T-helper 17 cell (primary cell): Measurements from ENCODE around the gene DIP2C. TPM values are rescaled to one million over a fixed set of nuclear protein-coding genes. Genes with fewer than 3 reads are reported as not detected.

Source experiments
- ATAC-seq: fragments of 150-1000 bp; cut with Tn5 transposase; 2 replicates; pipeline ENCODE4 v1.10.0; 2021; ENCODE audit warnings: mild to moderate bottlenecking, moderate library complexity
- DNase-seq, 3 donors: peaks; one replicate each; pipeline versions ENCODE4 v3.0.0 to v3.0.0-alpha.2; 2020 to 2021
- H3K9me3 ChIP-seq: one replicate; pipeline ENCODE4 v1.7.0; 2013; ENCODE audit warnings: low read length, mild to moderate bottlenecking; ENCODE audit not compliant: control insufficient read depth, poor library complexity, severe bottlenecking
- H3K27ac Mint-ChIP-seq: one replicate; pipeline ENCODE4 v1.8.0; 2022; ENCODE audit warnings: mild to moderate bottlenecking, moderate library complexity, mixed read lengths
- H3K27me3 Mint-ChIP-seq: one replicate; pipeline ENCODE4 v1.8.0; 2022; ENCODE audit warnings: mixed read lengths
- H3K36me3 Mint-ChIP-seq: one replicate; pipeline ENCODE4 v1.8.0; 2022; ENCODE audit warnings: low read depth, mixed read lengths
- H3K4me1 Mint-ChIP-seq: one replicate; pipeline ENCODE4 v1.8.0; 2022; ENCODE audit warnings: mild to moderate bottlenecking, mixed read lengths
- H3K4me3 Mint-ChIP-seq: one replicate; pipeline ENCODE4 v1.8.0; 2022; ENCODE audit warnings: mild to moderate bottlenecking, moderate library complexity, mixed read lengths
- total RNA-seq, 4 donors: library from RNA in 2 of 4; stranded (reverse) in 2 of 4; gene quantifications; one replicate each; pipeline ENCODE4 v1.2.3 and lab custom pipeline; 2022 to 2026

DIP2C gene
- total RNA-seq, 2 donors from 2014 or later = 4.1 to 6.0 TPM

DNA sequence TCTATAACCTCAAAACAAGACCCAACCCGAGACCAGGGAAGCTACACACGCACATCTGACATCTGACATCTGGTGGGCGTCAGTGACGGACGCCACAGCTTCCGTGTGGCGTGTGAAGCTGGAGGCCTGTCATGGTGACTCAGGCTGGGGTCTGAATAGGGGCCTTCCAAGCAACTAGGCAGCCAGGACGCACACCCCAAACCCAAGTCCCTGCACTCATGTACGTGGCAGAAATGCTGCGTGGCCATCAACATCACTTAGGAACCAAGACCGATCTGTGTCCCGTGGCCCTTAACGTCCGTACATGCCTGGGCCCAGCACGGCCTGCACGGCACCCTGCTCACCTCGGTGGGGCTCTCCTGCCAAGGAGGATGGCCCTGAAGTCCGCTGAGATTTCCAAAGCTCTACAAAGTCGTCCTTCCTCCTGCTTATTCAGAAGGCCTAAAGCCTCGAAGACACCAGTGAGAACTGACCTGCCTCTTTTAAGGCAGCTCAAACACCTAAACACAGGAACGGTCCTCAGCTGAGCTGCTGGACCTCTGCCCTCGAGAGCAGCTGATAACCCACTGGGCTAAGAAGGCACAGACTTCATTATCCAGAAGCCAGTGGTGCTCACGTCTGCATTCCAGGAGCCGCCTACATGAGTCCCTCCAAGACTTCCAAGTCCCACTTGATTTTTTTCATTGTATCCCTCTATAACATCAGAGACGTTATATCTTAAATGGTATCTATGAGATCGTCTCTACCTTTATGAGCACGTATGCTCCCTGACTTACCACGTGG, 82.5 kb downstream of the DIP2C start:
- DNase-seq (no peak), ATAC-seq (no peak)
- Mint-ChIP-seq H3K27me3 (peaks cover 24% of the 10 kb centered on the region), H3K27ac (no peak overlapping the region), H3K4me1 (peaks cover 8% of the 10 kb centered on the region), H3K4me3 (no peak overlapping the region), H3K36me3 (peaks cover 2% of the 10 kb centered on the region)
- H3K9me3 ChIP-seq = no peaks in the 10 kb centered on the region

DNA sequence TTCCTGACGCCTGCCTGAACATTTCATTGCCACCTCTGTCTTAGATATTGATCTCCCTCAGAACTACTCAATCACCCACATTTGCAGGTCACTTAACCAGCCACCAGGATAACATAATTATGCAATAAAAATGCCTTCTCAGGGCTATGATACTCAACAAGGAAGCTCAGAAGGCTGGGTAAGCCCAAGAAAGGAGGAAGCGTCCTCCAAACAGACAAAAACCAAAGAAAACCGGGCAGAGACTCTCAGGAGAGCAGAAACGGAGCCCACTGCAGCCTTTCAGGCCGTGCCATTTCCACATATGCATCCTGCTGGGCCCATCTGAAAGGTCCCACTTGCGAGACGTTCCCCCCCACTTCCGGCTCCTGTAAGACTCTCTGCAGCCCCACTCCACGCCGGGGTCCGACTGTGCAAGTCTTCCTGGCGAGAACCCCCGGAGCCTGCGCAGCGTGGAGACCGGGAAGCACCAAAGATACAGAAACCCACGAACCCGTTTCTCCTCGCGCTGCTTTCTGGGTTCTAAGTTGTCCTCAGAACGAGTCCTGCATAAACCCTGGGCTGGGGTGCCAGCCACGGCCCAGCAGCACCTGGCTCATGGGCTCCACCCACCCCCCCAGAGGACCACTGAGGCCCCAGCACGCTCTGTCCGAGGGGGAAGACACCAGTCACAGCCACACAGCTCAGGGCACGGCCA, 83.7 kb downstream of the DIP2C start:
- H3K9me3 ChIP-seq = no peaks in the 10 kb centered on the region
- DNase-seq (no peak), ATAC-seq (no peak)
- H3K36me3 Mint-ChIP-seq = peaks cover 2% of the 10 kb centered on the region
- H3K27ac Mint-ChIP-seq = no peak overlapping the region
- peaks cover 15% of the 10 kb centered on the region for H3K27me3 Mint-ChIP-seq
- H3K4me3 Mint-ChIP-seq = no peak overlapping the region
- H3K4me1 Mint-ChIP-seq = peaks cover 6% of the 10 kb centered on the region

DNA sequence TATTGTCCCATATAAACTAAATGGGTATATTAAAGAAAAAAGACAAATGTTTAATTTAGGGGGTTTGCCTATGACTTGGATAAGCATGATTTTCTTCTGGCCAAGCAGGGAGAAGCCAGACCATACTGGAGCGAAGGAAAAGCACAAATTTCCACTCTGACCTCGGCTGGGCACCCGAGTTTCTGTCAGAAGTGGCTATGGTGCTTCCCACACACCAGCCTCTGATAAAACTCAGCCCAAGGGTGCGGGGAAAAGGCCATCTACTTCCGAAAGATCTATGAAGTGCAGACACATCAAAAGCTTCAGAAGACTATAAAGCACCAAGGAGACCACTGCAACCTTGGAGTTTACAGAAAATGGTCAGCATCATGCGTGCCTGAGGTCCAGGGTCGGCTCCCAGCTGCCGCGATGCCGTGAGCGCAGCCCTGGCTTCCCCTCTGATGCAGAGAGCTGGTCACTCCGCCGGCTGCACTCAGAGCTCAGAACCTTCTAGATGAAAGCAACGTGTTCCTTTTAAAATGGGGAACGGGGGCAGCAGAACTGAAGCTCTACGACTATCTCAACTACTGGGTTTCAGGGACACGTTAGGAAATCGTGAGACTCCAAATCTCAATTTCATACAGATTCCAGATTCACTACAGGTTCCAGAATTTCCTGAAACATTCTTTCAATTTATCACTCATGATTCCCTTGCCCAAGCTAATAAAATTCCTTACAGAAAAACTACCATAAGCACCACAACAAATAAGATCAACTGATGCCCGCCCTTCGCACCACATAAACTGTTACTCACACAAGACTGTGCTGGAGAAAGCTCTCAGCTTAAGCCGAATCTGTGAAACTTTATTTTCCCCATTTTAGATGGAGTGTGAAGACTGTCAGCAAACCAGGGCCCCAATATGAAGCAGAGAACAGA, 84.5 kb downstream of the DIP2C start:
- Mint-ChIP-seq H3K27me3 (peaks cover 12% of the 10 kb centered on the region), H3K4me3 (no peak overlapping the region), H3K36me3 (peaks cover 2% of the 10 kb centered on the region), H3K4me1 (peaks cover 4% of the 10 kb centered on the region), H3K27ac (no peak overlapping the region)
- H3K9me3 ChIP-seq = no peaks in the 10 kb centered on the region
- DNase-seq (no peak), ATAC-seq (no peak)

DNA sequence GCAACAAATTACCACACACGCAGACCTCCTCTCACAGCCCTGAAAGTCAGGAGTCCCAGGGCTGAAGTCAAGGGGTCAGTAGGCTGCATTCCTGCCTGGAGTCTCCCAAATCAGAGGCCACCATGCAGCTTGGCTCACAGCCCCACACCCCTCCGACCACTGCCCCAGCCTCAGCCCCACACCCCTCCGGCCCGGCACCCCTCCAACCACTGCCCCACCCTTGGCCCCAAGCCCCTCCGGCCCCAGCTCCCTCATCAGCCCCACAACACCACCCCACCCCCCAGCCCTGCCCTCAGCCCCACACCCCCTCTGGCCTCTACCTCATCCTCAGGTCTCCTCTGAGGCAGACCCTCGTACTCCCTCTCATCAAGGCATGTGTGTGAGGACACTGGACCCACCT, 85.7 kb downstream of the DIP2C start:
- Mint-ChIP-seq H3K27me3 (peaks cover 17% of the 10 kb centered on the region), H3K36me3 (peaks cover 2% of the 10 kb centered on the region), H3K27ac (no peak overlapping the region), H3K4me1 (peaks cover 4% of the 10 kb centered on the region), H3K4me3 (no peak overlapping the region)
- no peak for ATAC-seq
- no peaks in the 10 kb centered on the region for H3K9me3 ChIP-seq
- DNase-seq = no peak

DNA sequence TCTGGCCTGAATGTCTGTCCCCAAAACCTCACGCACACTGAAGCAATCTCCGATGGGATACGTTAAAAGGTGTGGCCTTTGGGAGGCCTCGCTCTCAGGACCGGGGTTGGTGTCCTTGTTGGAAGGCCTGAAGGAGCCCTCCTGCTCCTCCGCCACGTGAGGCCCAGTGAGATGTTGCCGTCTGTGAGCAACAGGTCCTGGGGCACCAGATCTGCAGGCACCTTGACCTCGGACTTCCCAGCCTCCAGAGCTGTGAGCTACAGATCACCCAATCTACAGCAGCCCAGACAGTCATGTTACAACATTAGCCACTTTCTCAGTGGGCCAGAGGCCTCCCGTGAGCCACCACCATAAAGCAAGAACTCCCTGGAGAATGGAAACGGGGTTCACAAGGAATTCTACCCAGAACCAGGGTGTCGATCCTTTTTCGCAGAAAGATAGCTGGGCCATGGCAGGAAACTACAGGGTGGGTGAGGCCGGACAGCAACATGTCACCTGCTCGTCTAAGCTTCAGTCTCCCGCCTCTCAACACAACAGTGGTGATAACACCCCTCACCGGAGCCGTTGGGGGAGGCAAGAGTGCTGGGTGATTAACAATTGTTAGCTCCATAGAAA, 87.0 kb downstream of the DIP2C start:
- DNase-seq (no peak), ATAC-seq (no peak)
- Mint-ChIP-seq H3K27ac (no peak overlapping the region), H3K36me3 (peaks cover 2% of the 10 kb centered on the region), H3K4me3 (no peak overlapping the region), H3K4me1 (peaks cover 4% of the 10 kb centered on the region), H3K27me3 (peaks cover 20% of the 10 kb centered on the region)
- H3K9me3 ChIP-seq = no peaks in the 10 kb centered on the region

DNA sequence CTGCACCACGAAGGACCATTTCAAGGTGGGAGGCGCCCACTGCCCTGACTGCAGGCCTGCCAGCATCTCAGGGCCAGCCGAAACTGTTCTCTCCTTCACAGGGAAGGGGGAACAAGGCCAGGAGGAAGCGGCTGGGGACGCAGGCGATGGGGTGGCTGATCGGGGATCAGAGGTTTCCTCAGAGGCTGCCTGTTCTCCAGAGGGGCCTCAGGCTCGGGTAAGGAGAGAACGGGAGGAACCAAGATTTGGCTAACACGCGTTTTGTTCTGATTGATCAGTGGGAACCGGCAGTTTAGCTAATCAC, 87.9 kb downstream of the DIP2C start:
- H3K9me3 ChIP-seq = no peaks in the 10 kb centered on the region
- peaks cover 2% of the 10 kb centered on the region for H3K36me3 Mint-ChIP-seq

DNA sequence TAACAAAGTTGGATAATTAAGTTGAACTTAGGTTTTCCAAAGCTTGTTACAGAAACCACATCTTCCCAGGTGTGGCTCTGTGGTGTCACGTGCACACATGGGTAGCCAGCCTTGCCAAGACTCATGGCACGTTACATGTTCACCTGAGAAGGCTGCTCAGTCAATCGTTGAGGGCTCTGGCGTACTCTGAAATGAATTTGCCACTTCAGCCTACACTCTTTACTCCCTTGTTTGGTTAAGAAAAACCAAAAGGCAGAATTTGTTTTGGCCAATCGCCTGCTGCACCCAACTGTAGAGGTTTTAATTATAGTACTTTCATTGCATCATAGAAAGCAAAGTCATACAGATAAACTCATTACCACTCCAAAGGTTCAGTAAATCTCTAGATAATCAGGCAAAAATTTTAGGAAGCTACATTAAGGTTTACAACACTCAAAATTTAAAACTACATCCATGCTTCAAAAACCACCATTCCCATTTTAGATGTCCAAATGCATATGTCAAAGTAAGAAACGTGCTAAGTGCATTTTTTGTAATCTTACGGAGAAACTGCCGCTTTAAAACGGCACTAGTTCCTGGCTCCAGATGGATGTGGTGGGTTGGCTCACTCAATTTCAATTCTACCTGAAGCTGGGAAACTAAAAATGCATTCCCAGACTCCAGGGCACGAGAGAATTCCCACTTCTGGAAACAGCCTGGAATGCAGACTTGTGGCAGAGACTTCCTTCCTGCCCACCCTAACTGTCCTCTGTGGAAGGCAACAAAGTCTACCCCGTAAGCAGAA, 88.4 kb downstream of the DIP2C start:
- H3K27me3 Mint-ChIP-seq = peaks cover 20% of the 10 kb centered on the region
- no peak overlapping the region for H3K27ac Mint-ChIP-seq

More for the DNA sequence above, 87.9 kb downstream of the DIP2C start:
- Mint-ChIP-seq H3K27me3 (peaks cover 20% of the 10 kb centered on the region), H3K4me3 (no peak overlapping the region), H3K27ac (no peak overlapping the region), H3K4me1 (peaks cover 4% of the 10 kb centered on the region)
- ATAC-seq (no peak), DNase-seq (no peak)

DNA sequence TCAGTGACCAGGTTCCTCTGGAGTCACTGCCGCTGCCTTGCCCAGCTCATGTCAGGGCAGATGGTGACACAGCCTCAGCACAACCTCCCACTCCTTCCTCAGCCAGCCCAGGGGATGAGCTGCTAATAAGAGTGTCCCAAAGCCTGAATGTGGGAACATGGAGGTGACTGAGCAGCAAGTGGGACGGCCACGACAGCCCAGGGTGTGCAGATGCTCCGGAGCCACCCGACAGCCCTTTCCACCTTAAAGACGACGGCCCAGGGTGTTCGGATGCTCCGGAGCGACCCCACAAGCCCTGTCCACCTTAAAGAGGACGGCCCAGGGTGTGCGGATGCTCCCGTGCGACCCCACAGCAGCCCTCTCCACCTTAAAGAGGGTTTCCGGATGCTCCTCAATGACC, 89.2 kb downstream of the DIP2C start:
- no peak overlapping the region for H3K4me3 Mint-ChIP-seq
- H3K4me1 Mint-ChIP-seq = peaks cover under 1% of the 10 kb centered on the region
- peaks cover 15% of the 10 kb centered on the region for H3K27me3 Mint-ChIP-seq
- ATAC-seq (no peak), DNase-seq (no peak)
- H3K36me3 Mint-ChIP-seq = peaks cover 2% of the 10 kb centered on the region
- H3K9me3 ChIP-seq = no peaks in the 10 kb centered on the region
- H3K27ac Mint-ChIP-seq = no peak overlapping the region

More for the DNA sequence above, 88.4 kb downstream of the DIP2C start:
- Mint-ChIP-seq H3K36me3 (peaks cover 2% of the 10 kb centered on the region), H3K4me1 (peaks cover 4% of the 10 kb centered on the region), H3K4me3 (no peak overlapping the region)
- ATAC-seq (no peak), DNase-seq (no peak)
- no peaks in the 10 kb centered on the region for H3K9me3 ChIP-seq

DNA sequence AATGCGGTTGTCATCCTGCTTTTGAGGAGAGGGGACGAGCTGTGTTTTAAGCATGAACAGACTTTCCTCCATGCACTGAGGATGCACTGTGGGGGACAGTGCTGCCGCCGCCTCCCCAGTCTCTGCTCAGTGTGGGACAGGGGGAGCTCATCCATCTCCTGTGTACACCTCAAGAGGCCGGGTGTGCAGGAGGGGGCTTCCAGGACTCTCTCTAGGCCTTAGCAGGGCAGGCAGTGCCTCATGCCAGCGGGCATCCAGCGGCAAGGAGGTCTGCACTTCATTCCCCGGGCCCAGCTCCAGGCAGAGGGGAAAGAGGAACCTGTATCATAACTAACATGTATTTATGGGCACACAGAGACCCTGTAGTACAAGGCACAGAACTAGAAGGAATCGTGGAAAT, 89.7 kb downstream of the DIP2C start:
- DNase-seq (no peak), ATAC-seq (no peak)
- Mint-ChIP-seq H3K36me3 (peaks cover 2% of the 10 kb centered on the region), H3K4me1 (no peaks in the 10 kb centered on the region), H3K27me3 (peaks cover 12% of the 10 kb centered on the region), H3K4me3 (no peak overlapping the region), H3K27ac (no peak overlapping the region)
- no peaks in the 10 kb centered on the region for H3K9me3 ChIP-seq

DNA sequence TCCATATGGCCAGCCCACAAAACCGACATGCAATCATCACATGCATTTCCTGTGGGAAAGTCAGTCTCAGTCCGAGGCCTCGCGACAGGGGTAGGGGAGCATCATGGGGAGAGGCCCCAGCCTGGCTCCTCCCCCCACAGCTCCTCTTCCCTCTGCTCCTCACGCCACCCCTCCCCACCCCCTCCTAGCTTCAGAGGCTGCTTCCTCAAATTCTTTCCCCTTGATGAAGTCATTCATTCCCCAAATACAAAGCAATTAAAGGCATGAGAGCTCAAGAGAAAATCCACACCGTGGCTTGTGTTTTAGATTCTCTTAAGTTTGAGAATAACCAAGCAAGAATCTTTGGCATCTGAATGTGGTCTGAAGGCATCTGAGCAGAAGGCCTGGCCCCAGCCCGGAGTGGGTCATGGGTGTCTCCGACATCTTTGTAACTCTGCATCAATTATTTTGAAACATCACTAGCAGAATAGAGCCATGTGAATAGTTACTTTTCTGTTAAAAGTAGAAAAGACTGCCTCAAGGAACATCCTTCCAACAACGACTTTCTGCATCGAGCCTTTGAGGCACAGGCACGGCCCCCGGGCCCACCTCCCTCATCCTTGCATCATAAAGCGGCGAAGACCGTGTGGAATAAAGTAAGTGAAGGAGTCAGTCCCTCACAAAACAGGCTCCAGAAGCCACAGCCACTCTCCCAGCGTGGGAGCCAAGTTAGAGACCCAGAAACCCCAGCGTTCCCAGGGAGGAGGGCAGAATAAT, 90.9 kb downstream of the DIP2C start:
- Mint-ChIP-seq H3K4me3 (no peak overlapping the region), H3K27me3 (peaks cover 12% of the 10 kb centered on the region), H3K36me3 (no peaks in the 10 kb centered on the region), H3K4me1 (no peaks in the 10 kb centered on the region), H3K27ac (no peak overlapping the region)
- no peak for DNase-seq
- H3K9me3 ChIP-seq = no peaks in the 10 kb centered on the region
- no peak for ATAC-seq

DNA sequence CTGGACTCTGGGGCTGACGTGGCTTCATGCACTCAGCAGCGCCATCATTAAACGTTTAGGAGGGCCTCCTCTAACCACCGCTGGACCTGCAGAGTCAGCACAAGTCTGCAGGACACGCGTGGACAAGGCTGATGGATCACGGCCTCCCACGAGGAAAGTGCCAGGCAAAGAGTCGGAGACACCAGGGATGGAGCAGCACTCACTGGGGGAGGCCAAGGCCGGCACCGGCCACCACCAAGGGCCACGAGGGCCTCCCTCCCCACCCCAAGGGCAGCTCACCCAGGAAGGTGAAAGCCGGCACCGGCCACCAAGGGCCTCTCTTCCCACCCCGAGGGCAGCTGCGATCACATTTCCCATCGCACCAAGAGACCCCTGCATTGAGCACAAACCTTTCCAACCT, 91.5 kb downstream of the DIP2C start:
- no peaks in the 10 kb centered on the region for H3K9me3 ChIP-seq
- DNase-seq = no peak
- Mint-ChIP-seq H3K27me3 (peaks cover 12% of the 10 kb centered on the region), H3K36me3 (no peaks in the 10 kb centered on the region), H3K27ac (no peak overlapping the region), H3K4me3 (no peak overlapping the region), H3K4me1 (no peaks in the 10 kb centered on the region)
- ATAC-seq = no peak
